ENCODE data around the gene CCNA1. TPM values are rescaled to one million over a fixed set of nuclear protein-coding genes. Genes with fewer than 3 reads are reported as not detected.

Gene CCNA1
- total RNA-seq, 2 donors from 2014 or later = 9.2 TPM; not detected in 1

DNA sequence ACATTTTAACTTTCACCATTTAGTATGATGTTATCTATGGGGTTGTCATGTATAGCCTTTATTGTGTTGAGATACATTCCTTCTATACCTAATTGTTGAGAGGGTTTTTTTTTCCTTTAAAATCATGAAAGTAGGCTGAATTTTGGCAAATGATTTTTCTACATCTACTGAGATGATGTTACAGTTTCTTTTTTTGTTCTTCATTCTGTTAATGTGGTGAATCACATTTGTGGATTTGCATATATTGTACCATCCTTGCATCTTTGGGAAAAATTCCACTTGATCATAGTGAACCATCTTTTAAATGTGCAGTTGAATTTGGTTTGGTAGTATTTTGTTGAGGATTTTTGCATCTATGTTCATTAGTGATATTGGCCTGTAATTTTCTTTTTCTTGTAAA is 29.2 kb downstream of the CCNA1 start:
- H3K4me1 ChIP-seq (replicated peaks) = no peaks in the 10 kb centered on the region
- DNase-seq (ENCODE audit: low spot score) = no peak
- intact Hi-C loops (cut with DNase I) = no loop called here
- no peaks in the 10 kb centered on the region for H3K9me3 ChIP-seq
- H3K4me3 ChIP-seq = no peak overlapping the region
- H3K27ac ChIP-seq = no peak overlapping the region
- TF ChIP-seq POLR2AphosphoS5 (IDR thresholded peaks at IDR 0.05) = no peak
- TF ChIP-seq POLR2A (IDR thresholded peaks at IDR 0.05) = no peak
- no peak for TF ChIP-seq CTCF (IDR thresholded peaks at IDR 0.05)
- no peaks in the 10 kb centered on the region for H3K36me3 ChIP-seq
- H3K27me3 ChIP-seq (replicated peaks; ENCODE audit: insufficient read depth) = no peaks in the 10 kb centered on the region

- Histone ChIP-seq H3K36me3 (no peaks in the 10 kb centered on the region), H3K27me3 (replicated peaks; ENCODE audit: insufficient read depth) (no peaks in the 10 kb centered on the region), H3K4me1 (replicated peaks) (no peaks in the 10 kb centered on the region), H3K9me3 (no peaks in the 10 kb centered on the region), H3K4me3 (no peak overlapping the region), H3K27ac (no peak overlapping the region)
- 84% methylated on average over 2 of the region's 2 CpGs for WGBS
- no peak for DNase-seq (ENCODE audit: low spot score)
- intact Hi-C loops (cut with DNase I) = no loop called here
- TF ChIP-seq POLR2A (IDR thresholded peaks at IDR 0.05) (no peak), POLR2AphosphoS5 (IDR thresholded peaks at IDR 0.05) (no peak), CTCF (IDR thresholded peaks at IDR 0.05) (no peak)
Observed at GRCh38 chr13:36475468-36475867, 43.2 kb downstream of the CCNA1 start.

GRCh38 chr13:36476661-36477060 is 44.4 kb downstream of the CCNA1 start:
- intact Hi-C loops (cut with DNase I) = no loop called here
- WGBS = 76% methylated on average over 2 of the region's 2 CpGs
- H3K9me3 ChIP-seq = no peaks in the 10 kb centered on the region
- no peaks in the 10 kb centered on the region for H3K36me3 ChIP-seq
- no peaks in the 10 kb centered on the region for H3K4me1 ChIP-seq (replicated peaks)
- TF ChIP-seq POLR2AphosphoS5 (IDR thresholded peaks at IDR 0.05) (no peak), CTCF (IDR thresholded peaks at IDR 0.05) (no peak), POLR2A (IDR thresholded peaks at IDR 0.05) (no peak)
- H3K27ac ChIP-seq = no peak overlapping the region
- no peak overlapping the region for H3K4me3 ChIP-seq
- no peaks in the 10 kb centered on the region for H3K27me3 ChIP-seq (replicated peaks; ENCODE audit: insufficient read depth)
- DNase-seq (ENCODE audit: low spot score) = no peak

GRCh38 chr13:36480726-36481427 is 48.6 kb downstream of the CCNA1 start:
- no peak overlapping the region for H3K27ac ChIP-seq
- no peaks in the 10 kb centered on the region for H3K27me3 ChIP-seq (replicated peaks; ENCODE audit: insufficient read depth)
- no peak overlapping the region for H3K4me3 ChIP-seq
- TF ChIP-seq POLR2A (IDR thresholded peaks at IDR 0.05) = no peak
- TF ChIP-seq CTCF (IDR thresholded peaks at IDR 0.05) = no peak
- no peak for TF ChIP-seq POLR2AphosphoS5 (IDR thresholded peaks at IDR 0.05)
- H3K36me3 ChIP-seq = no peaks in the 10 kb centered on the region
- 71% methylated on average over 2 of the region's 2 CpGs for WGBS
- DNase-seq (ENCODE audit: low spot score) = no peak
- no peaks in the 10 kb centered on the region for H3K9me3 ChIP-seq
- H3K4me1 ChIP-seq (replicated peaks) = no peaks in the 10 kb centered on the region
- intact Hi-C loops (cut with DNase I) = no loop called here

DNA sequence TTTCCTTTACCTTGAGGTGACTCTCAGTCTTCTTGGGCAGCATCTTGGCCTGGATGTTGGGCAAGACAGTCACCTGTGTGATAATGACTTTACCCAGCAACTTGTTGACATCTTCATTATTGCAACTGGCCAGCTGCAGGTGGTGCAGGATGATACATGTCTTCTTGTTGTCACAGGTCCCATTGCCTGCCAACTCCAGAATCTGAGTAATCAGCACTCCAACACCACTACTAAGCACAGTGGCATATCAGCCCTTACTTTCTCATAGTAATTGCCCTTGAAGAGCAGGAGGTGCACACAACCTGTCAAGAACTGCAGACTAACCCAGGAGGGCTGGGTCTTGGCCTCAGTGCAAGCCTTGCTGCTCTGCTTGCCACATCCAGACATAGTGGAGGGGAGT is 57.8 kb downstream of the CCNA1 start:
- H3K4me1 ChIP-seq (replicated peaks) = no peaks in the 10 kb centered on the region
- no peaks in the 10 kb centered on the region for H3K27me3 ChIP-seq (replicated peaks; ENCODE audit: insufficient read depth)
- no peak for TF ChIP-seq POLR2A (IDR thresholded peaks at IDR 0.05)
- no peak for TF ChIP-seq POLR2AphosphoS5 (IDR thresholded peaks at IDR 0.05)
- no peak for TF ChIP-seq CTCF (IDR thresholded peaks at IDR 0.05)
- H3K4me3 ChIP-seq = no peak overlapping the region
- intact Hi-C loops (cut with DNase I) = no loop called here
- H3K9me3 ChIP-seq = no peaks in the 10 kb centered on the region
- H3K36me3 ChIP-seq = no peaks in the 10 kb centered on the region
- no peak overlapping the region for H3K27ac ChIP-seq
- DNase-seq (ENCODE audit: low spot score) = no peak

Data from prostate gland (tissue), 2 donors.